Esophagus muscularis mucosa (tissue), 3 donors: ENCODE data around the gene VSIG2.

Source experiments
- POLR2A ChIP-seq: fragments of 450-650 bp; IDR thresholded peaks from one replicate; pipeline ENCODE4 v1.6.1; 2017; ENCODE audit warnings: antibody characterized with exemption, moderate library complexity, mild to moderate bottlenecking, low read depth
- POLR2AphosphoS5 ChIP-seq, 2 donors: sonication (generic); formaldehyde crosslinking; IDR thresholded peaks; one replicate each; pipeline ENCODE4 v1.6.1; 2017; ENCODE audit warnings: antibody characterized with exemption in 2 of 2
- TF ChIP-seq, protein P1 (sequence below), 3 experiments: fragments of 200-600 bp in 2 of 3; fragments of 450-650 bp in 1 of 3; sonication (generic) in 2 of 3; IDR thresholded peaks; one replicate each; pipeline ENCODE4 v1.5.1; 2017 to 2019; ENCODE audit warnings: antibody characterized with exemption in 3 of 3, mild to moderate bottlenecking in 2 of 3, moderate library complexity in 1 of 3

DNA sequence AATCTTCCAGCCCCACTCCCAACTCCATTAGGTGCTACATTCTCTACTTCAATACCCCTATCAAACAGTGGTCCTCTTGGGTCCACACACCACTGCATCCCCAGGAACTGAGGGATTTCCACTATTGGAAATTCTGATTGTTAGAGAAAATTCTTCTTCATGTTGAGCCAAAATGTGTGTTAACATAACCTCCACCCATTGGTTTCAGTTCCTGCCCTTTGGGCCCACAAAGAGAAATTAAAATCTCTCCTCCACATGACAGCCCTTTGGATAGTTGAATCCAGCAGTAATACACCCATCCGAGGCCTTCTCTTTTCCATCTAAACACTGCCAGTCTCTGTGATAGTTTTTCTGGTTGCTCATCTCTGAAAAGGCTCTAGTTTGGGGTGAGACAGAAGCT is 2.1 kb downstream of the VSIG2 start:
- TF ChIP-seq, protein P1, sequence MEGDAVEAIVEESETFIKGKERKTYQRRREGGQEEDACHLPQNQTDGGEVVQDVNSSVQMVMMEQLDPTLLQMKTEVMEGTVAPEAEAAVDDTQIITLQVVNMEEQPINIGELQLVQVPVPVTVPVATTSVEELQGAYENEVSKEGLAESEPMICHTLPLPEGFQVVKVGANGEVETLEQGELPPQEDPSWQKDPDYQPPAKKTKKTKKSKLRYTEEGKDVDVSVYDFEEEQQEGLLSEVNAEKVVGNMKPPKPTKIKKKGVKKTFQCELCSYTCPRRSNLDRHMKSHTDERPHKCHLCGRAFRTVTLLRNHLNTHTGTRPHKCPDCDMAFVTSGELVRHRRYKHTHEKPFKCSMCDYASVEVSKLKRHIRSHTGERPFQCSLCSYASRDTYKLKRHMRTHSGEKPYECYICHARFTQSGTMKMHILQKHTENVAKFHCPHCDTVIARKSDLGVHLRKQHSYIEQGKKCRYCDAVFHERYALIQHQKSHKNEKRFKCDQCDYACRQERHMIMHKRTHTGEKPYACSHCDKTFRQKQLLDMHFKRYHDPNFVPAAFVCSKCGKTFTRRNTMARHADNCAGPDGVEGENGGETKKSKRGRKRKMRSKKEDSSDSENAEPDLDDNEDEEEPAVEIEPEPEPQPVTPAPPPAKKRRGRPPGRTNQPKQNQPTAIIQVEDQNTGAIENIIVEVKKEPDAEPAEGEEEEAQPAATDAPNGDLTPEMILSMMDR (IDR thresholded peaks at IDR 0.05) = no peak
- TF ChIP-seq POLR2AphosphoS5 (IDR thresholded peaks at IDR 0.05) (no peak), POLR2A (no peak)
